A204.1 (cell line): ENCODE data around the gene SLCO1B1.
"Not testable (repeated sequence)": the region's sequence is repeated elsewhere in the genome, so short reads cannot be mapped to it uniquely, and the experiment has no call there.

Source experiments
- FAIRE-seq: peaks from 2 replicates; lab custom pipeline; 2012; peaks lifted over from hg19 to GRCh38; lab: Jason Lieb, UNC

The SLCO1B1 gene, protein sequence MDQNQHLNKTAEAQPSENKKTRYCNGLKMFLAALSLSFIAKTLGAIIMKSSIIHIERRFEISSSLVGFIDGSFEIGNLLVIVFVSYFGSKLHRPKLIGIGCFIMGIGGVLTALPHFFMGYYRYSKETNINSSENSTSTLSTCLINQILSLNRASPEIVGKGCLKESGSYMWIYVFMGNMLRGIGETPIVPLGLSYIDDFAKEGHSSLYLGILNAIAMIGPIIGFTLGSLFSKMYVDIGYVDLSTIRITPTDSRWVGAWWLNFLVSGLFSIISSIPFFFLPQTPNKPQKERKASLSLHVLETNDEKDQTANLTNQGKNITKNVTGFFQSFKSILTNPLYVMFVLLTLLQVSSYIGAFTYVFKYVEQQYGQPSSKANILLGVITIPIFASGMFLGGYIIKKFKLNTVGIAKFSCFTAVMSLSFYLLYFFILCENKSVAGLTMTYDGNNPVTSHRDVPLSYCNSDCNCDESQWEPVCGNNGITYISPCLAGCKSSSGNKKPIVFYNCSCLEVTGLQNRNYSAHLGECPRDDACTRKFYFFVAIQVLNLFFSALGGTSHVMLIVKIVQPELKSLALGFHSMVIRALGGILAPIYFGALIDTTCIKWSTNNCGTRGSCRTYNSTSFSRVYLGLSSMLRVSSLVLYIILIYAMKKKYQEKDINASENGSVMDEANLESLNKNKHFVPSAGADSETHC

DNA sequence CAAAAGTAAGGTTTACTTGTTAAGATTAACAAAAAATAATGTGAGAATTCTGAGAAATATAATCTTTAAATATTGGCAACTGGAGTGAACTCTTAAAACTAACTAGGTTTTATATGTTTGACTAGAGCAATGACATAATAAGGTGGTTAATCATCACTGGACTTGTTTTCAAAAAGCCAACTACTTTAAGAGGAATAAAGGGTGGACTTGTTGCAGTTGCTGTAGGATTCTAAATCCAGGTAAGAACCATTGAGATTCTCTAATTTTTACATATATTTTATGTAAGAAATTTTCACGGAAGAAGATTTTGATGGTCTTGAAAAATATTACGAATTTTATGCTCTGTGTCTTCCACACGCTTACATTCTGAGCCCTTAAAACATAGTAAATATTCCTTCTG, at the start of gene SLCO1B1:
Gene SLCO1B1, plus strand, starts transcription at position 197 of the 400 bp plus-strand sequence. CDS start 10,381 bp downstream, outside the sequence.
- no peak for FAIRE-seq

DNA sequence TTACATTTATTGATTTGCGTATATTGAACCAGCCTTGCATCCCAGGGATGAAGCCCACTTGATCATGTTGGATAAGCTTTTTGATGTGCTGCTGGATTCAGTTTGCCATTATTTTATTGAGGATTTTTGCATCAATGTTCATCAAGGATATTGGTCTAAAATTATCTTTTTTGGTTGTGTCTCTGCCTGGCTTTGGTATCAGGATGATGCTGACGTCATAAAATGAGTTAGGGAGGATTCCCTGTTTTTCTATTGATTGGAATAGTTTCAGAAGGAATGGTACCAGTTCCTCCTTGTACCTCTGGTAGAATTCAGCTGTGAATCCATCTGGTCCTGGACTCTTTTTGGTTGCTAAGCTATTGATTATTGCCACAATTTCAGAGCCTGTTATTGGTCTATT, 46.2 kb upstream of the SLCO1B1 start:
- FAIRE-seq, result not testable (repeated sequence)

DNA sequence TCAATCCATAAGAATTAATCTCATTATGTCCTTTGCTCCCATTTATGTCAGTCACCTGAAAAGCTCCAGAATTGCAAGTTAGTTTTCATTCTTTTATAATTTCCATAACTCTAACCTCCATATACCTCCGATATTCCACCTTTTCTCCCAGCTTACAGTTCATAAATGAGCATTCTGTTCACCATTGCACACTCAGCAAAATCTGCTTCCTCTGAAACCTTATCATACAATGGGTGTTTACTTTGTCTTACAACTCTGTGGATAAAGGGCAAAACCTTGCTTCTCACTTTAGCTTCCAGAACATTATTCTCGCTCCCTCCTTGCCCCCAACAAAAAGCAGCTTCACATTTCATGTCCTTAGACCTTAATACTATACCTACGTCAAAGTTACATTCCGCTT, 19.3 kb upstream of the SLCO1B1 start:
- no peak for FAIRE-seq

DNA sequence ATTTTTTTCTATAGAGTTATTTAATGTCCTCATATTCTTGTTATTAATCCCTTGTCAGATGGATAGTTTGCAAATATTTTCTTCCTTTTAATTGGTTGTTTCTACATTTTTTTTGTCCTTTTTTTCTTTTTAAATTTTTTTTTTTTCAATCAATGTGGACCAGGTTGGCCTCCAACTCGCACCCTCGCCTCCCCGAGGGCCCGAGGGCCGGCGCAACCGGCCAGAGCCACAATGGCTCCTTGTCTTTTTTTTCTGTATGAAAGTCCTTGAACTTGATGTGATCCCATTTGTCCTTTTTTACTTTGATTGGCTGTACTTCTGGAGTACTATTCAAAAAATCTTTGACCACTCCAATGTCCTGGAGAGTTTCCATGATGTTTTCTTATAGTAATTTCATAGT, 17.7 kb upstream of the SLCO1B1 start:
- FAIRE-seq, result no peak

DNA sequence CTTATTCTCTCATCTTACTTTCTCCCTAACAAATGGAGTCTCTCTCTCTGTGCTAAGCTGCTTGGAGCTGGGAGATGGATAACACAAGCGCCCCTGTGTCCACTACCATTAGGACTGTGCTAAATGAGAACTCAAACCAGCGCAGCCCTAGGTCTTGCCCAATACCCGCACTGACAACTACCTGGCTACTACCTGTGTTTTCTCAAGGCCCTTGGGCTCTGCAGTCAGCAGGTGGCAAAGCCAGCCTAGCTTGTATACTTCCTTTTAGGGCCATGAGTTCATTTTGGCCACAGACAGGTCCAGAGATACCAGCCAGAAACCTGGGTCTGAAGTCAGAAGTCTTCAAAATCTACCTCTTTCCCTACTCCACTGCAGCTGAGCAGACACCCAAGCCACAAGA, 13.0 kb upstream of the SLCO1B1 start:
- no peak for FAIRE-seq

DNA sequence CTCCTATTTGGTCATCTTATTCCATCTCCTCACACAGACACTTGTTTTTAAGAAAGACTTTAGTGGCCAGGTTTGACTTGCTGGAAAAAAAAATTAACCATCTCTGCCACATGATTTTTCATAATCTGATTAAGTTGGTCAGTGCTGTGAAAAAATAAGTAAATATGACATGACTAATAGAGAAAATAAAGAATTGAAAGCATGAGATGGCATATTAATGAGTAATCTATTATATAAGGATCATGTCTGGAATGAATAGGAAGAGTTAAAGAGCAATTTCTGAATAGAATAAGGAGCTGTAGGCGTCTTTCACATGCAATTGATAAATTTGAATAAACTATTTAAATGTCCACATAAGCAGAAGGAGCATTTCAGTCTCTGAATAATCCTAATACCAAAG, 12.2 kb upstream of the SLCO1B1 start:
- FAIRE-seq, result no peak

DNA sequence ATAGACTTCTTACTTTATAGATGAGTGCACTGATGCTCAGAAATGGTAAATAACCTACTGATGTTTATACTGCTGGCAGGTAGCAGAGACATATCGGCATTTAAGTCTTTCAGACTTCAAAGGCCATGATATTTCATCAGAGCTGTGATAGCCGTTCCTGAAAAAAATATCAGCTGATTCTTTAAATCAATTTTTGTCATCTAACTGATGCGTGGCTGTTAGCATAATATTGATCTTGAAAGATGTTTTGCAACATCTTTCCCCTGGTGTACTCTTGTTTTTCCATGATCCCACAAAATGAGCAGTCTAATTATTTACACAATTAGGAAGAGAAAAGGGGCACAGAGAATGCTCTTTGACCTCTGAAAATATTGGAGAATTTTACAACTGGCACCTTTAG, 1.6 kb upstream of the SLCO1B1 start:
- no peak for FAIRE-seq

DNA sequence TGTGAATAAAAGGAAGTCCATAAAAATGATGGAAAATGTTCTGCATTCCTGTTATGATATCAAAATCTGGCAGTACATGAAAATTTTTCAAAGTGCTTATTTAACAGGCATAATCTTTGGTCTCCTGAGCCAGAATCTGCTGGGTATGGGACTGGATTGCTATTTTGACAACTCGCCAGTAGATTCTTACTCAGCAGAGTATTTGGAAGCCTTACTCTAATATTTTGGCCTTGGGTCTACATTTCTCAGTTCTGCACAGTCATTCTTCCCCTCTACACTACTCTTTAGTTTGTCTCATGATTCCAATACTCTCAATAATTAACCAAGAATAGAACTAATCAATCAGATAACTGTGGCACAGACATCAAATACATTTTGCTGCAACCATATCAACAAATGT, 1.1 kb upstream of the SLCO1B1 start:
- no peak for FAIRE-seq

DNA sequence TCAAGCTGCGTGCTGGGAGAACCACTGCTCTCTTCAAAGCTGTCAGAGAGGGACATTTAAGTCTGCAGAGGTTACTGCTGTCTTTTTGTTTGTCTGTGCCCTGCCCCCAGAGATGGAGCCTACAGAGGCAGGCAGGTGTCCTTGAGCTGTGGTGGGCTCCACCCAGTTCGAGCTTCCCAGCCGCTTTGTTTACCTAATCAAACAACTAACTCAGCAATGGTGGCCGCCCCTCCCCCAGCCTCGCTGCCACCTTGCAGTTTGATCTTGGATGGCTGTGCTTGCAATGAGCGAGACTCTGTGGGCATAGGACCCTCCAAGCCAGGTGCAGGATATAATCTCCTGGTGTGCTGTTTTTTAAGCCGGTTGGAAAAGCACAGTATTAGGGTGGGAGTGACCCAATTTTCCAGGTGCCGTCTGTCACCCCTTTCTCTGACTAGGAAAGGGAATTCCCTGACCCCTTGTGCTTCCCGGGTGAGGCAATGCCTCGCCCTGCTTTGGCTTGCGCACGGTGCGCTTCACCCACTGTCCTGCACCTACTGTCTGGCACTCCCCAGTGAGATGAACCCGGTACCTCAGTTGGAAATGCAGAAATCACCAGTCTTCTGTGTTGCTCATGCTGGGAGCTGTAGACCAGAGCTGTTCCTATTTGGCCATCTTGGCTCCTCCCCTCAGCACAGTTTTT, 6.5 kb downstream of the SLCO1B1 start:
- FAIRE-seq, result not testable (repeated sequence)

DNA sequence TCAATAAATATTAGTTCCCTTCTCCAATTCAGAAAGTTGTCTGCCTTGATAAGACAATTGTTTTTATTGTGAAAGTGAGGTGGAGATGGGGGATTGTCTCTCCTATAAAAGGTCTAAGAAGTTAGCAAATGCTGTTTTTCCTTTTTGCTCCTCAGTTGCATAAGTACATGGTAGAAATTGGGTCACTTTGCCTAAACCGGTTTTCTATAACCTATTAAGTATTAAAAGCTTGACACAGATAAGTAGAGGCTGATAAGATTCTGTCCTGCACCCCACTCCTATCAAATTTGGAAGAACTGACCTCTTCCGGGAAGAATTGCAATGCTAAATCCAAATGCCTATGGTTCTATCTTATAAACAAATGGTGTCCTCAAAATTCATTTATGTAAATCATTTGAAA, 7.0 kb downstream of the SLCO1B1 start:
- FAIRE-seq, result no peak

DNA sequence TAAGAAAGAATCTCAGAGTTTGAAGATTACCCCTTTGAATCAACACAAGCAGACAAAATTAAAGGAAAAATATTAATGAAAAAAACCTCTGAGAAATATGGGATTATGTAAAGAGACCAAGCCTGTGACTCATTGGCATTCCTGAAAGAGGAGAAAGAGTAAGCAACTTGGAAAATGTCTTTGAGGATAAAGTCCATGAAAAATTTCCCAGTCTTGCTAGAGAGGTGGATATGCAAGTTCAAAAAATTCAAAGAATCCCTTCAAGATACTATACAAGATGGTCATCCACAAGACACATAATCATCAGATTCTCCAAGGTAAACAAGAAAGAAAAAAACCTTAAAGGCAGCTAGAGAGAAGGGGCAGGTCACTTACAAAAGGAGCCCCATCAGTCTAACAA, 13.3 kb downstream of the SLCO1B1 start:
- FAIRE-seq, result no peak

DNA sequence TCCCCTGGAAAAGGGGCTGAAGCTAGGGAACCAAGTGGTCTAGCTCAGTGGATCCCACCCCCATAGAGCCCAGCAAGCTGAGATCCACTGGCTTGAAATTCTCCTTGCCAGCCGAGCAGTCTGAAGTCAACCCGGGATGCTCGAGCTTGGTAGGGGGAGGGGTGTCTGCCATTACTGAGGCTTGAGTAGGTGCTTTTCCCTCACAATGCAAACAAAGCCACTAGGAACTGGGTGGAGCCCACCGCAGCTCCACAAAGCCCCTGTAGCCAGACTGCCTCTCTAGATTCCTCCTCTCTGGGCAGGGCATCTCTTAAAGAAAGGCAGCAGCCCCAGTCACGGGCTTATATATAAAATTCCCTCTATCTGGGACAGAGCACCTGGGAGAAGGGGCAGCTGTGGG, 18.9 kb downstream of the SLCO1B1 start:
- FAIRE-seq, result not testable (repeated sequence)

DNA sequence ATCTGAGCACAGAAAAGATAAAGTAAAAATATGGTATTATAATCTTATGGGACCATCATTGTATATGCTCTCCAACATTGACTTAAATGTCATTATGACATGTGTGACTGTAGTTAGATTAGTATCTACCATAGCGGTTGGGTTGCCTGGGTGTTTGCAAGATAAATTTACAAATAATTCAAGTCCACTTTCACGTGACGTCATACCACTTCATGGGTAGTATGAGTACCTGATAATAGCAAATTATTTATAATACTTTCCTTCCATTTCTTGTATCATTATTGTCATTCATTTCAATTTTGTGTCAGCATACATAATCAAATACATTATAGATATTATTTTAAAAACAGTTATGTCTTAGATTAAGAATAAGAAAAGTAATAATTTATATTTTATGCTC, 20.2 kb downstream of the SLCO1B1 start:
- FAIRE-seq, result no peak

DNA sequence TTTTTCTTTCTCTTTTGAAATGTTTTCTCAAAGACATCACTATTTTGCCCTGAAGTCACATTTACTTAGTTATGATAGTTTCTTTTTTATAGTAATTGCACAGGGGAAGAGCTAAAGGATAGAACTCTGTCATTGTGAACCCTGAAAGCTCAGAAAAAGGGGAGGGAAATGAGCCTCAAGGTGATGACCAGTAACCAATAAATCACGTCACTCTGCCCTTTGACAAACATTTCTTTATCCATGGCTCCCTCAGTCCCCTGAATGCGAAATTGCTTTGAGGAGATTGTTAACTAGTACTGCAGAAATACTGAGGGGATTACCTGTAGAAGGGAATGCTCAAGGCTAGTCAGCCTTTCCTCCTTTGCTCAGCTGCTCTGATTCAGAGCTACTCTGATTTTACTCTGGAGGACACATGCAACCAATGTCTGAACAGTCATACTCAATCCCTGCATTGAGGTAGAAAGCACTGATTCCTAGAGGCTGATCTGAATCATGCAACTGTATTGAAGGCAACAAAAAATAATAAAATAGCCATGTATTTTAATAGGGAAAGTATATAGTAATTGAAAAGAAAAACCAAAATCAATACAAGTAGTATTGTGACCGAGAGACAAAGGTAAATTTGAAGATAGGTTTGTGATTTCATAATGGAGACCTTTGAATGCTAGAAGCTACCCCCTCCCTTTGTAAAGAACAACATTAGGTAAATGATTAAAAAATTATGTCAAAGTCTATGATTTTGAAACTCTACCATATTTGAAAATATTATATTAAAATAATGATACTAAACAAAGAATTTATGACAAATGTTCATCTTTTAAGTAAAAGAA, 24.7 kb downstream of the SLCO1B1 start:
- no peak for FAIRE-seq

DNA sequence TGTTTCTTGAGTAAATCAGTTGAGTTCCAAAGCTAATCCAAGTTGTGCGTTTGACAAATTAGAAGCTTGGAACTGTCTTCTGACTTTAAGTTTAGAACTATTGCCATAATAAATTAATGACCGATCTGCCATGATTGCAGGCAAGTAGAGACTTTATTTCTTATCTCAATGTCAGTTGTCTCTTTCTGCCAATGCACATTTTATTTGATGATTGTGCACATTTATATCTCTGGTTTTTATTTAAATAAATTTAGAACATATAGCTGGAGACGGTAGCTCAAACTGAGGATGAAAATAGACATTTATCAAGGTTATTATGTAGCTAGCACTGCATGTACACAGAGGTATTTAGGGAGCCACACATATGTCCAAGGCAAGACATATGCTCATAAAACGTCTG, 34.1 kb downstream of the SLCO1B1 start:
- no peak for FAIRE-seq

DNA sequence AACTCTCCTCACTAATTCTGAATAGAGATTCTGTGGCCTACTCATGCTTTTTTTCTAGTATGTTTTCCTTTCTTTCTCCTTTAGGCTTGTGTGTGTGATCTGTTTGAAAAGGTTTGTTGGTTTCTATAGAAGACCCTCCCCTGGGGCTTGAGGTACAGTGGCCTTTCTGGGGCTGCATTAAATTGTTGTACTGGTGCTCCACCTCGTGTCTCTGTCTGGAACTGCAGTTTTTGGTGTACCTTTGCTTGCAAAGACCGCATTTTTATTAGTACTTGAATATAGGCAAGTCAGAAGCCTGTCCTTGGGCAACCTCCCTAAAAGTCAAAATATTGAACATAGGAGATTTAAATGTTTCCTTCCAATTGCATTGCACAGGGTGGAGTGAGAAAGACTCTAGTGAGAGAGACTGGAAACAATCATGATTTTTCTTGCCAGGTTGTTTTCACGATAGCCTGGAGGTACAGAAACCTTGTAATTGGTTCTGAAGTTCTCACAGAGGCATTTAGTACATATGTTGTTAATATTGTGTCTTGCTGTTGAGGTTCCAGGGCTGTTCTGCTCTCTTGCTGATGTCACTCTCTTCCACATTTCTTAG, 39.0 kb downstream of the SLCO1B1 start:
- peak; percentile 19 for FAIRE-seq

DNA sequence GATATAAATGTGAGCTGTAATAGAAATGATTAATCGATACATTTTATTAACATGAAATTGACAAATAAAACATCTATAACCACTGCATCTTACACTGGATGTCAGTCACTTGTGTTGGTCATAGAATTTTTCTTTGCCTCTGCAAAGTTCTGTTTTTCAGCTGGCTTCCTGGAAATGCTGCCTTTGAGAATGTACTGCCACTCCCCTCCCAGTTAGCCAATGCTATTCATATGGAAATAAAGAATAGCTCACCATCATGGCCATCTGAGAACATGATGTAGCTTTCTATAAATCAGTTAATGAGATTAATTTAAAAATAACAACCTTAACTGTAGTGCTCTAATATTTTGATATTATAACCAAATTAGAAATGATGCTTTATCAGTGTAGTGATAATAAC, 41.1 kb downstream of the SLCO1B1 start:
- FAIRE-seq, result no peak

DNA sequence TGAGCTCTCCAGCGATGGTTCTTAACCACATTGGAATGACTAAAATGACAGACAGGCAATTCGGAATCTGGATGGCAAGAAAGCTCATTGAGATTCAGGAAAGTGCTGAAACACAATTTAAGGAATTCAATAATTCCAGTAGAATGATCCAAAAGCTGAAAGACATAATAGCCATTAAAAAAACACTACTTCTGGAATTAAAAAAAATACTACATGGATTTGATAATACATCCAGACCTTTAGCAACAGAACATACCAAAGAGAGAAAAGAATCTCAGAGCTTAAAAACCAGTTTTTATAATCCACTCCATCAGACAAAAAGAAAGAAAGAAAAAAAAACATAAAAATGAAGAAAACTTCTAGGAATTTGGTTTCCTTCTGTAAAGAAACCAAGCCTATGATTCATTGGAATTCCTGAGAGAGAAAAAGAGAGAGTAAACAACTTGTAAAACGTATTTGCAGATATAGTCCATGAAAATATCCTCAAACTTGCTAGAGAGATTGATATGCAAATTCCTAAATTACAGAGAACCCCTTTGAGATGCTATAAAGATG, 52.8 kb downstream of the SLCO1B1 start:
- no peak for FAIRE-seq

DNA sequence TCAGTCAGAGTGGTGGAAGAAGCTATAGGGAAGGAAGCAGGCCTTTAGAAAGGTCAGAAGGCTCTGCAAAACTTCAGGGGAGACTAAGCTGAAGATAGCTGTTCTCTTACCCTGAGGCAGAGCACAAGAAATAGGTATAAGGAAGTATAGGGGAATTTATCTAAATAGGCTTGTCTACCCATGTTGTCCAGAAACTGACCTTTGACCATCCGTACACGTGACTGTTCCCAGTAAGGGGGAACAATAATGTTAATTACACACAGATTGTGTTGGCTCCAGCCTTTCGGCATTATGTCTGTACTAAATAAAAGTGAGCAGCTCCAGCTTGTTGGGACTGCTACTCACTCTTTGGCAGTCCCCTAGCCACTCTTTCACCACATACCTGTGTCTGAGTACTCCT, 59.0 kb downstream of the SLCO1B1 start:
- FAIRE-seq, result no peak

DNA sequence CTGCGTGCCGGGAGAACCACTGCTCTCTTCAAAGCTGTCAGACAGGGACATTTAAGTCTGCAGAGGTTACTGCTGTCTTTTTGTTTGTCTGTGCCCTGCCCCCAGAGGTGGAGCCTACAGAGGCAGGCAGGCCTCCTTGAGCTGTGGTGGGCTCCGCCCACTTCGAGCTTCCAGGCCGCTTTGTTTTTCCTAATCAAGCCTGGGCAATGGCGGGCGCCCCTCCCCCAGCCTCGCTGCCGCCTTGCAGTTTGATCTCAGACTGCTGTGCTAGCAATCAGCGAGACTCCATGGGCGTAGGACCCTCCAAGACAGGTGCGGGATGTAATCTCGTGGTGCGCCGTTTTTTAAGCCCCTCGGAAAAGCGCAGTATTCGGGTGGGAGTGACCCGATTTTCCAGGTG, 83.4 kb downstream of the SLCO1B1 start:
- FAIRE-seq, result not testable (repeated sequence)

DNA sequence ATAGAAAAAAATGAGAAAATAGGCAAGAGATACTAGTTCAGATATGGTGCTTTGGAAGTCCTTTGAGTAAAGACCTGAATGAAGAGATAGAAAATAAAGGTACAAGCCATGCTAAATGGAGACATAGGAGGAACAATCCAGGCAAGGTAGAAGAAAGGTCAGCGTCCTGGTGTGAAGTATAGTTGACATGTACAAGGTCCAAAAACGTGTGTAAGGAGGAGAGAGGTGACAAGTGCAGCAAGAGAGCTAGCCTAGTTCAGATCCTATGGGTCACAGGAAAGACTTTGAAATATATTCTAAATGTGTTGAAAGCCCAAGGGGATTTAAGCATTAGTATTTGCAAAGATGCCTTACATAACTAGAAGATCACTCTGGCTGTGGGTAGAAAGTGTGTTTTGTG, 88.2 kb downstream of the SLCO1B1 start:
- no peak for FAIRE-seq

DNA sequence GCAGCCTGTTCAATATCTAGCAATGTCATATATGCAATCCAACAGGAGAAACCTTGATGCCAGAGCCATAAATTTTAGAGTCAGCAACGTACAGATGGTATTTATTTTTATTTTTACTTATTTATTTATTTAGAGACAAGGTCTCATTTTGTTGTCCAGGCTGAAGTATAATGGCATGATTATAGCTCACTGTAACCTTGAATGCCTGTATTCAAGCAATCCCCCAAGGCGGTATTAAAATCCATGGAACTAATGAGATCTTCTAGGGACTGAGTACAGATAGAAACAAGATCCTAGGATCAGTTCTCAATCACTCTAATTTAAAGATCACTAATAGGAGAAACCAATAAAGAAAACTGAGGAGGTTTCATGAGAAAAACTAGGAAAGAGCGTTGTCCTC, 89.3 kb downstream of the SLCO1B1 start:
- FAIRE-seq, result no peak
